ENCODE data around the gene ELF3.
"Not testable (repeated sequence)": the region's sequence is repeated elsewhere in the genome, so short reads cannot be mapped to it uniquely, and the experiment has no call there.

The ELF3 gene

DNA sequence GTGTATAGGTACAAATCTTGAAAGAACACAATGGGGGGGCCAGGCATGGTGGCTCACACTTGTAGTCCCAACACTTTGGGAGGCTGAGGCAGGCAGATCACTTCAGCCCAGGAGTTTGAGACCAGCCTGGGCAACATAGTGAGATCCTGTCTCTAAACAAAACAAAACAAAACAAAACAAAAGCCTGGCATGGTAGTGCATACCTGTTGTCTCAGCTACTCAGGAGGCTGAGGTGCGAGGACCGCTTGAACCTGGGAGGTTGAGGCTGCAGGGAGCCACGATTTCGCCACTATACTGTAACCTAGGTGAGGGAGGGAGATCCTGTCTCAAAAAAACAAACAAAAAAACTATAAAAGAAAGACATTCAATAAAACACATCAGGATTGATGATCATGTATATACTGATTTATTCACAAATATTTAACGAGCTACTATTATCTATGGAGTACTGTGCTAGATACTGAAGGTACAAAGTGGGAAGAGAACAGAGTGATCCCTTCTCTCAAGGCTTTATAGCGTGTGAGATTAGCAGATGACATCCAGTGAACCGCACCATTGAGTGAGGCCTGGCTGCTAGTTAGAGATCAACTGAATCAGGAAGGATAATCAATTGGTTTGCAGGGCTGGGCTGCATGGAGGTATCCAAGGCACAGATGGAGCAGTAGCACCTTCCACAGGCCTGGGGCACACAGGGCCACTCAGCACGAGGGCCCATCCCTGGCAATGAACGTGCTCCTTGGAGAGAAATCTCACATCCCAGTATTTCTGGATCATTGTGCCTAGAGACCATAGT is 26.4 kb downstream of the ELF3 start:
- no peak for DNase-seq

DNA sequence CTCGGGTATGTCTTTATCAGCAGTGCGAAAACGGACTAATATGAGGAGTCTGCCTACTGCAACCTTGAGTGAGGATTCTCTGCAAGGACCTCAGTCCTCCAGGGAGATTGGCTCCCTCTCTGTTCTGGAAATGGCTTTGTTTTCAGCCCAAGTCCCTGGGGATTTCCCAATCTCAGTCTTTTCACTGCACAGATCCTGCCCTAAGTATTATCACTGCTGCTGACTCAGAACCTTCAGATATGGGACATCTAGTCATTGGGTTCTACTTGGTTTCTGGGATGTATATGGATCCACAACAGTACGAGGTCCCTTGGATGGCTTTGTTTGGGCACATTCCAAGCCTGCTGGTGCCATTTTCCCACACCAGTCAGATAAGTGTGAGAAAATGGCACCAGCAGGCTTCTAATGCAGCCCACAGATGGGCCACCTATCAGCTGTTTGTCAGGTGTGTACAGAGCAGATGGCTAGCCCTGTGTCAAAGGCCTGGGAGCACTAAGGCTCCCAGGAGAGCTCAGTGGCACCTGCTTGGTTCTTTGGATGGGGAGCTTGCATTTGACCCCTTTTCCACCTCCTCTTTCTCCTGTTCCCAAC is 27.4 kb downstream of the ELF3 start:
- no peak for DNase-seq

DNA sequence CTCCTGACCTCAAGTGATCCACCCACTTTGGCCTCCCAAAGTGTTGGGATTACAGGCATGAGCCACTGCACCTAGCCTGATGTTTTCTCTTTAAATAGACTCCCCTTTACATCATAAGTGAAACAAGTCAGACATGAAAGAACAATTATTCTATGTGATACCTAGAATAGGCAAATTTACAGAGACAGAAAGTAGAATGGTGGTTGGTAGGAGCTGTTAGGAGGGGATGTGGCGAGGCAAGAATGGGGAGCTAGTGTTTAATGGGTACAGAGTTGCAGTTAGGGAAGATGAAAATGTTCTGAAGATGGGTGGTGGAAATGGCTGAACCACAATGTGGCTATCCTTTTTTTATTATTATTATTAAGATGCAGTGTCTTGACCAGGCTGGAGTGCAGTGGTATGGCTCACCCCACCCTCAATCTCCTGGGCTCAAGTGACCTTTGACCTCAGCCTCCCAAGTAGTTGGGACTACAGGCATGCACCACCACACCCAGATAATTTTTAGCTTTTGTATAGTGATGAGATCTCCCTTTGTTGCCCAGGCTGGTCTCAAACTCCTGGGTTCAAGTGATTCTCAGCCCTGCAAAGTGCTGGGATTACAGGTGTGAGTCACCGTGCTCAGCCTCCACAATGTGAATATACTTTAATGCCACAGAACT is 28.4 kb downstream of the ELF3 start:
- DNase-seq: no peak

DNA sequence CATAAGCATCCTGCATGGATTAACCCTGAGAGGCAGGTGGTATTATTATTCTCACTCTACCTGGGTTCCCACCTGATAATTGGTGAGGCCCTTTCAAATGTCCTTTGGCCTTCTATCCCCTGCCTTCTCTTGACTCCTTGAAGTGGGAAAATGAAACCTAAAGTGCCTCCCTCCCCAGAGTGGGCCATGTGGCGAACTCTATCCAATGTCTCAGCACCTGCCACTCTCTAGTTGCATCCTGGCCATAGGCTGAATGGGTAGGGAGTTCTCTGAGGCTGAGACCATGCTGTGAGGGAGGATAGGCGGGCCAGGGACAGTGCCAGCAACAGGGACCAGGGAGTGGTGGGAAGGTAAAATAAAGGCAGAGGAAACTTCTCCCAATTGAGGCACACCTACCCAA is 35.3 kb downstream of the ELF3 start:
- DNase-seq: no peak

DNA sequence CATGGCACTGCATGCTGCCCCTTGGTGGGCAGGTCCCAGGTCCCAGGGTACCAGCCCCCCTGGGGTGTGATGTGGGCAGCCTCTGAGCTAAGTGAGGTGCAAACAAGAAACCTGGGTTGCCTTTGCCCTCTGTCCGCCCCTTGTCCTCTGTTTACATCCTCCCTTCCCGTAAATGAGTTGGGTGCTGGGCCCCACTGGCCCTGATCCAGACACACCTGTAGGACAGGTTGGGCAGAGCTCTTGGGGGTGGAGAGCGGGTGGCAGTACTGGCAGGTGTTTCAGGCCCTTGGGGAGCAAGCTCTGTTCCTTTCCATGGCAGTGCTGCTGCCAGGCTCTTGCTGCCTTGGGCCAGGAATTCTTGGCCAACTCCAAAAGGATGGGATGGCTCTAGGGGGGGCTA is 35.8 kb downstream of the ELF3 start:
- no peak for DNase-seq

DNA sequence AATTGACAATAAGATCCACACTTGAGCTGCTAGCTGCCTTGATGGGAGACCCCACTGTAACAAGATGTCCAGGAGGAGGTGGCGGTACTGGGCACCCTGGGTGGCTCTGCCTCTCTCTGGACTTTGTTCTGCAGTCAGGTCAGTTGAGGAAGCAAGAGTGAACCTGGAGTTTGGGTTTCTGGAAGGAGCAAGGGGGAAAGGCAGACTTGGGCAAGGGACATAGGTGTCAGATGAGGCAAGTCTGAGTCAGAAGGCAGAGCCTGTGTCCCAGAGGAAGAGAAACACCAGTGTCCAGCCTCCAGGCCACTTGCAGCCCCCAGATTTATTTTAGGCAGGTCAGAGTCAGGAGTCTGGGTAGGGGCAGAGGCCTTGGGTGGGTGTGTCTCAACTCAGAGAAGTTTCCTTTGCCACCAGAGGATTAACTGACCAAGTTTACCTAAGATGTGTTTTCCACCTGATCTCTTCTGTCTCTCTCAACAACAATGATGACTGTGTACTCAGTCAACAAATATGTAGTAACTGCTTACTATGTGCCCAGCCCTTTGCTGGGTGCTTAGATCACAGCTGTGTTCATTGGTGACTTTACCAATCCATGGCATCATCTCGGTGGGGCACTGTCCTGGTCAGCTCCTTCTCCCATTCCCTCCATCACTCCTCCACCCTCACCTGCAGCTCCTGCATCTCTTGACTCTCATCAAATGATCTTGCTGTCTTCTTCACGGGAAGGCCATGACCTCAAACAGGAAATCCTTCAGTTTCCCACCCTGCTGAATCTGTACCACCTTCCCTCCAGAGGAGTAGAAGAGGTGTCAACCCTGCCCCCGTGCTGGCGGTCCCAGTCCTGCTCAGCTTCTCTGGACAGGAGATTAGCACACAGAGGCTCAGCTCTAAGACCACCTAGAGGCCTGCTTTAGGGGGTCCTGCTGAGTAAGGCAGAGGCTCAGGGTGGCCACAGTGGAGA is 36.6 kb downstream of the ELF3 start:
- no peak for DNase-seq

DNA sequence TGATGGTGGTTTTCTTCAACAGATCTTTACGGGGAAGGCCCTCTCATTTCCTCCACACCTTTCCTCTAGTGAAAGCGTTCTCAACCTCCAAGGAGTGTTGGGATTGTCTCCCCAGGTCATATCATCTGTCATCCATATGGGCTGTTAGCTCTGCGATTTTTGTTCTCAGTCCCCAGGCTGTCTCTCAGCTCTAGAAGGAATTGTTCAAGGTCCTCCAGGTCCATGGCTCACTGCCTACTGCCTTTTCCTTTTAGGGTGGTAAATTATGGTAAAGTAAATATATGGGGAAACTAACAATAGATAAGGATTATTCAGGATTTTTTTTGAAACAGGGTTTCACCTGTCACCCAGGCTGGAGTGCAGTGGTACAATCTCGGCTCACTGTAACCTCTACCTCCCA is 37.6 kb downstream of the ELF3 start:
- DNase-seq: no peak

DNA sequence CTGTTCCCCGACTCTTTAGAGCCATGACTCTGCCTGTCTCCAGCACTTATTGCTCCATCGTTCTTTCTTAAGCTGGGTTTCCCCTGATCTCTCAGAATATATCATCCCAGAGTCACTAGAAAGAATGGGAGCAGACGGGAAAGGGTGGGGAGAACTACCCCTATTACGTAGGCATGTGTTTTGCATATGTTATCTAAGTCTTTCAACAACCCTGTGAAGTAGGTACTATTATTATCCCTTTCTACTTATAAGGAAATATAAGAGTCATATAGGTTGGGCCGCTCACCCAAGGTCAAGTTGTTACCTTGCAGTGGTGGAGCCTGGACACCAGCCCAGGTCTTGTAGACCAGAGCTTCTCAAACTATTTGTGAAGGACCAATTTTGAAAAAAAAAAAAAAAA is 38.7 kb downstream of the ELF3 start:
- DNase-seq: no peak

DNA sequence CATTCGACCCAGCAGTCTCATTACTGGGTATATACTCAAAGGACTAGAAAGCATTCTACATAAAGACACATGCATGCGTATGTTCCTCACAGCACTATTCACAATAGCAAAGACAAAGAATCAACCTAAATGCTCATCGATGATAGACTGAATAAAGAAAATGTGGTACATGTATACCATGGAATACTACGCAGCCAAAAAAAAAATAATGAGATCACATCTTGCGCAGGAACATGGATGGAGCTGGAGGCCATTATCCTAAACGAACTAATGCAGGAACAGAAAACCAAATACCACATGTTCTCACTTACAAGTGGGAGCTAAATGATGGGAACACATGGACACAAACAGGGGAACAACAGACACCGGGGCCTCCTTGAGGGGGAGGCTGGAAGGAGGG is 43.7 kb downstream of the ELF3 start:
- no peak for DNase-seq

DNA sequence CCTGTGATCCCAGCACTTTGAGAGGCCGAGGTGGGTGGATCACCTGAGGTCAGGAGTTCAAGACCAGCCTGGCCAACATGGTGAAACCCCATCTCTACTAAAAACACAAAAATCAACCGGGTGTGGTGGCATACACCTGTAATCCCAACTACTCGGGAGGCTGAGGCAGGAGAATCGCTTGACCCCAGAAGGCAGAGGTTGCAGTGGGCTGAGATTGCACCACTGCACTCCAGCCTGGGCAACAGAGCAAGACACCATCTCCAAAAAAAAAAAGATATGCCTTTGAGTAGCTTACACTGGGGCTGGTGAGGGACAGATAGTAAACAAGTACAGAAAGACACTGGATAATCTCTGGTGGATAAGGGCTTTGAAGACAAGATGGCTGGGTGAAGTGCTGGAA is 44.3 kb downstream of the ELF3 start:
- DNase-seq: not testable (repeated sequence)

DNA sequence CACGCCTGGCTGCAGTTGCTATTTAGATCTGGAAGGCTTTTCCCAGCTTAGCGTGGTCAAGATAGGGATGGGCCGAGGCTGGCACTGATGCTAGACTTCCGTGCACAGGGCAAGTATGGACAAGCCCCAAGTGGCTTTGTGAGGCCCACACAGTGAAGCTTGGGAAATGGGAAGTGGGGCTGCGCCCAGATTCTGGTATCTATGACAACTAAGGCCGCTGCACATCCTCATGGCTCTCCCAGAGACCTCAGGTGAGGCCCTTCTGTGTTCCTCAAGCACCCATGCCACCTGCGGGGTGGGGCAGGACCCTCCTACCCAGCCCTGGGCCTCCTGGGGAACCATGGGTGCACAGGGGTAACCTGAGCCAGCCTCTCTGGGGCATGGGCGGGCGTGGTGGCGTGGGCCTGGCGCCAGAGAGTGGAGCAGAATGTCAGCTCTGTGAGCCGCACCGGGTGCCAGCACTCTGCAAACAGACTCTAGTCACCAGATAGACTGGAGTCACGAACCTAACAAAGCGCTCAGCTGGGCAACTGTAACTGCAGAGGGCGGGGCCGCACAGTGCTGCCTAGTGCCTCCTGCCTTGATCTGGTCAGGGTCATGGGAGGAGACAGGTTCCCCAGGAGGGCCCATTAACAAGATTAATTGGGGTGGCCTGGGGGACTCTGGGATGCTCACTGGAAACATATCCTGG is 46.4 kb downstream of the ELF3 start:
- DNase-seq: no peak

DNA sequence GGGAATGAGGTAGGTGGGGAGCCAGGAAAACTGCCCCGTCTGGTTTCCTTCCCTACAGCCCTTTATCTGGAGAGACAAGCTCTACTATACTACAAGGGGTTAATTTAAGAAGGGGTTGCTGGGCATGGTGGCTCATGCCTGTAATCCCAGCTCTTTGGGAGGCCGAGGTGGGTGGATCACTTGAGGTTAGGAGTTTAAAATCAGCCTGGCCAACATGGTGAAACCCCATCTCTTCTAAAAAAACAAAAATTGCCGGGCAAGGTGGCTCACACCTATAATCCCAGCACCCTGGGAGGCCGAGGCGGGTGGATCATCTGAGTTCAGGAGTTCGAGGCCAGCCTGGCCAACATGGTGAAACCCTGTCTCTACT is 46.9 kb downstream of the ELF3 start:
- not testable (repeated sequence) for DNase-seq

DNA sequence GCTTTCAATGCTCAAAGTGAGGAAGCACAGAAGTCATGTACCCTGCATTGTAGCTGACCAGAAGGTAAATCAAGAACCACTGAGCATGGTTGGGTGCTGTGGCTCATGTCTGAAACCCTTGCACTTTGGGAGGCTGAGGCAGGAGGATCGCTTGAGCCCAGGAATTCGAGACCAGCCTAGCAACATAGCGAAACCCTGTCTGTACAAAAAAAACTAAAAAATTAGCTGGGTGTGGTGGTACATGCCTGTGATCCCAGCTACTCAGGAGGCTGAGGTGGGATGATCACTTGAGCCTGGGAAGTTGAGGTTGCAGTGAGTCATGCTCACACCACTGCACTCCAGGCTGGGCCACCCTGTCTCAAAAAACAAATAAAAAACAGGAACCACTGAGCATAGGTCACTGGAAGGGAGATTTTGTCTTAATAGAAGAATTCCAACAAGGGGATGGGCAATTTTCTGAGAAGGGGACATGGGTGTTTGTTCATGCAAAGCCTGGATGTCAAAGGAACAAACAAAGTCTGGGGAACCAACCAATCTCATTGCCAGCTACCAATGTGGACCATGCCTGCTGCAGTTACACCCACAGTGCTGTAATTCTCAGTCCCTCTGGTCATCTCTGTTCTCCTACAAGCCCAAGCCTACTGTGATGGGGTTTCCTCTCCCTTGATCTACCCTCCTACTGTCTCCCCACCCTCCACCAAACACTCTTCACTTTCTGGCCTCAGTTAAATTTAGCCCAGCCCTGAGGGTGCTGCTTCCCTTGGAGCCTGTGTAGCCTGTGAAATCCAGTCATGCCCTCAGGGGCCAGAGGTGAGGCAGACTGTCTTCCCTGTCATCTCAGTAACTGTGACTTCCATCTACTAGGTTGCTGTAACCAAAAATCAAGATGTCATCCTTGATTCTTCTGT is 47.9 kb downstream of the ELF3 start:
- DNase-seq: no peak

DNA sequence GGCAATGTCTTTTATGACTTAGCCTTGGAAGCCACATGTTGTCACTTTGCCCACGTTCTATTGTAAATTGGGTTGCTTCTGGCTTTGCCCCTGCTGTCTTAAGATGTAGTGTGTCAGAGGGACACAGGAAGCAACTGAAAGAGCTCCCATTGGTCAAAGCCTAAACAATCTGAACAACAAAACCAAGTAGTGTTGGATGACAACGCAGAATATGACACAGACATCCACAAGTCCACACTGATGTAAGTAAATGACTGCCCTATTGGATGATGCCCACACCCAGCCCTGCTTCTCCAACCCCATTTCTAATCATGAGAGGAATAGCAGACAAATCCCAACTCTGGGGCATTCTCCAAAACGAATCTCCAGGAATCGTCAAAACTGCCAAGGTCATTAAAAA is 50.7 kb downstream of the ELF3 start:
- no peak for DNase-seq

DNA sequence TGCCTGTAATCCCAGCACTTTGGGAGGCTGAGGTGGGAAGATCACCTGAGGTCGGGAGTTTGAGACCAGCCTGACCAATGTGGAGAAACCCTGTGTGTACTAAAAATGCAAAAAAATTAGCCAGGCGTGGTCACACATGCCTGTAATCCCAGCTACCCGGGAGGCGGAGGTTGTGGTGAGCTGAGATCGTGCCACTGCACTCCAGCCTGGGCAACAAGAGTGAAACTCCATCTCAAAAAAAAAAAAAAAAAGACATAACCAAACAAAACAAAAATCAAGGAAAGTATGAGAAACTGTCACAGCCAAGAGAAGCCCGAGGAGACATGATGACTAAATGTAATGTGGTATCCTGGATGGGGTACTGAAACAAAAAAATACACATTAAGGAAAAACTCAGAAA is 51.4 kb downstream of the ELF3 start:
- DNase-seq: not testable (repeated sequence)

DNA sequence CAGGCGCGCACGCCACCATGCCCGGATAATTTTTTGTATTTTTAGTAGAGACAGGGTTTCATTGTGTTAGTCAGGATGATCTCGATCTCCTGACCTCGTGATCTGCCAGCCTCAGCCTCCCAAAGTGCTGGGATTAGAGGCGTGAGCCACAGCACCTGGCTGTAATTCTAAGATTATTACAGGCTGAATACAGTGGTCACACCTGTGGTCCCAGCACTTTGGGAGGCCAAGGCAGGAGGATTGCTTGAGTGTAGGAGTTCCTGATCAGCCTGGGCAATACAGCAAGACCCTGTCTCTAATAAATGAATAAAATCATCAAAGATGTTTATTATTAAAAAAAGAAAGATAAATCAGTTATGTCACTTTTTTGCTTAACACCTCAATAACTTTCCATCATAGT is 52.2 kb downstream of the ELF3 start:
- DNase-seq: not testable (repeated sequence)

DNA sequence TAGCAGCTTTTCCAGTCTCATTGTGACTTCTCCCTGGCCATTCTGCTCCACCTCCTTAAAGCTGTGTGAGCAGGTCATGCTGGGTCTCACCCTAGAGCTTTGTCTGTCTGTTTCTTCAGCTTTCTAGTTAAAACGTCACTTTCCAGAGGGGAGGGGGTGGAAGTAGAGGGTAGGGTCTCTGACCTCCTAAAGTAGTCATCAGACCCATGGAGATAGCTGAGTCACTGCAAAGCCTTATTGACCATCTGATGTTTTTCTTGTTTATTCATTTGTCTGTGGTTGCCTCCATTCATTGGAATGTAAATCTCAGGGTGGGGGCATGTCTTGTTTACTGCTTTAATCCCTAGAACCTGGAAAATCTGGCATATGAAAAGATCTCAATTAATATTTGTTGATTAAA is 52.7 kb downstream of the ELF3 start:
- DNase-seq: no peak

DNA sequence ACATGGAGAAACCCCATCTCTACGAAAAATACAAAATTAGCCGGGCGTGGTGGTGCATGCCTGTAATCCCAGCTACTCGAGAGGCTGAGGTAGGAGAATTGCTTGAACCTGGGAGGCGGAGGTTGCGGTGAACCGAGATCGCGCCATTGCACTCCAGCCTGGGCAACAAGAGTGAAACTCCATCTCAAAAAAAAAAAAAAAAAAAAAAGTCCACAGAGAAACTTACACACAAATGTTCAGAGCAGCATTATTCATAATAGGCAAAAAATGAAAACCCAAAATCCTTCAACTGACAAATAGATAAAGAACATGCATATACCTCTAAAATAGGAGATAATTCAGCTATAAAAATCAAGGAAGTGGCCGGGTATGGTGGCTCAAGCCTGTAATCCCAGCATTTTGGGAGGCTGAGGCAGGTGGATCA is 54.5 kb downstream of the ELF3 start:
- DNase-seq: not testable (repeated sequence)
